Psoas muscle (tissue), 8 donors: ENCODE data around the gene DNAH2. TPM values are rescaled to one million over a fixed set of nuclear protein-coding genes. Genes with fewer than 3 reads are reported as not detected.

Source experiments
- ATAC-seq, 4 donors: fragments of 200-7000 bp; cut with Tn5 transposase; one replicate each; pipeline ENCODE4 v1.9.1; 2020; ENCODE audit warnings: moderate library complexity in 3 of 4, mild to moderate bottlenecking in 2 of 4
- DNase-seq, 2 donors: peaks; one replicate each; pipeline ENCODE4 v3.0.0-alpha.2; 2020
- H3K27ac ChIP-seq: fragments of 200-600 bp; one replicate; pipeline ENCODE4 v1.8.0; 2022
- H3K27me3 ChIP-seq, 3 donors: fragments of 200-600 bp in 1 of 3; one replicate each; pipeline versions ENCODE4 v1.6.1 to v1.8.0; 2013 to 2022; ENCODE audit warnings: low read length in 2 of 3, mild to moderate bottlenecking in 2 of 3, moderate library complexity in 1 of 3; ENCODE audit not compliant: insufficient read depth in 3 of 3
- H3K36me3 ChIP-seq, 2 donors: fragments of 200-600 bp in 1 of 2; one replicate each; pipeline versions ENCODE4 v1.6.1 to v1.8.0; 2013 to 2022; ENCODE audit warnings: low read depth in 1 of 2, mild to moderate bottlenecking in 1 of 2, moderate library complexity in 1 of 2; ENCODE audit not compliant: insufficient read depth in 1 of 2
- H3K4me1 ChIP-seq: fragments of 200-600 bp; one replicate; pipeline ENCODE4 v1.8.0; 2022
- H3K4me3 ChIP-seq: fragments of 200-600 bp; one replicate; pipeline ENCODE4 v1.8.0; 2022; ENCODE audit warnings: mild to moderate bottlenecking
- H3K9me3 ChIP-seq: fragments of 200-600 bp; one replicate; pipeline ENCODE4 v1.8.0; 2022
- WGBS, 3 donors: extraction: QIAGEN DNeasy Blood & Tissue Kit; methylation state at CpG; one replicate each; pipeline versions ENCODE4 v1.1.6 to v1.1.7; 2013; 5-methylcytosine and 5-hydroxymethylcytosine counted together
- intact Hi-C, 2 donors: fragments of 100-400 bp; cut with DNase I; formaldehyde crosslinking; loops; one replicate each; pipeline versions ENCODE4 v1.11.0 to v1.14.2; 2022
- polyA plus RNA-seq, 3 donors: library from polyadenylated mRNA; stranded (reverse); fragments of 200-250 nt; gene quantifications; one replicate each; pipeline ENCODE4 v1.2.3, GENCODE V29; 2013
- total RNA-seq, 4 donors: library from RNA; stranded (reverse); fragmentation: NEBNext Ultra II Directional in 2 of 4; extraction: Animal tissue kit (Norgen Biotek cat#: 25700) in 2 of 4; gene quantifications; one replicate each; pipeline versions ENCODE4 v1.2.1 to v1.2.4, GENCODE V29; 2021 to 2023
- TF ChIP-seq, protein P1 (sequence below): fragments of 200-600 bp; IDR thresholded peaks from one replicate; pipeline ENCODE4 v1.8.0; 2022; ENCODE audit warnings: antibody characterized with exemption
- donor health status: healthy with polysubstance abuse.
- donor health status: DM: no; HTN: no; CAD: no; lungs with moderate emphysema.
- donor health status: Bipolar disorder and iron deficiency.
- donor health status: healthy.
- donor health status: DM: yes; HTN: yes; CAD: no.
- donor health status: DM: no; HTN: no; CAD: no.
- donor health status: DM: no; HTN: no; CAD: no.
- donor health status: DM: yes; HTN: yes; CAD: no.

Gene DNAH2
- total and polyA plus RNA-seq, 7 donors, result 0.01 to 0.10 (median 0.06) TPM

GRCh38 chr17:7816926-7817642 is 99.5 kb downstream of the DNAH2 start:
- H3K27ac ChIP-seq, result no peak overlapping the region
- no peak for ATAC-seq
- H3K4me3 ChIP-seq, result no peak overlapping the region
- no peaks in the 10 kb centered on the region for H3K36me3 ChIP-seq
- H3K27me3 ChIP-seq, result no peaks in the 10 kb centered on the region
- TF ChIP-seq, protein P1, sequence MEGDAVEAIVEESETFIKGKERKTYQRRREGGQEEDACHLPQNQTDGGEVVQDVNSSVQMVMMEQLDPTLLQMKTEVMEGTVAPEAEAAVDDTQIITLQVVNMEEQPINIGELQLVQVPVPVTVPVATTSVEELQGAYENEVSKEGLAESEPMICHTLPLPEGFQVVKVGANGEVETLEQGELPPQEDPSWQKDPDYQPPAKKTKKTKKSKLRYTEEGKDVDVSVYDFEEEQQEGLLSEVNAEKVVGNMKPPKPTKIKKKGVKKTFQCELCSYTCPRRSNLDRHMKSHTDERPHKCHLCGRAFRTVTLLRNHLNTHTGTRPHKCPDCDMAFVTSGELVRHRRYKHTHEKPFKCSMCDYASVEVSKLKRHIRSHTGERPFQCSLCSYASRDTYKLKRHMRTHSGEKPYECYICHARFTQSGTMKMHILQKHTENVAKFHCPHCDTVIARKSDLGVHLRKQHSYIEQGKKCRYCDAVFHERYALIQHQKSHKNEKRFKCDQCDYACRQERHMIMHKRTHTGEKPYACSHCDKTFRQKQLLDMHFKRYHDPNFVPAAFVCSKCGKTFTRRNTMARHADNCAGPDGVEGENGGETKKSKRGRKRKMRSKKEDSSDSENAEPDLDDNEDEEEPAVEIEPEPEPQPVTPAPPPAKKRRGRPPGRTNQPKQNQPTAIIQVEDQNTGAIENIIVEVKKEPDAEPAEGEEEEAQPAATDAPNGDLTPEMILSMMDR, result no peak
- 80 to 83% (median 81%) methylated on average over 10 of the region's 10 CpGs for WGBS, 3 donors
- intact Hi-C loops, result no loop called here
- no peaks in the 10 kb centered on the region for H3K9me3 ChIP-seq
- DNase-seq, result no peak
- H3K4me1 ChIP-seq, result no peaks in the 10 kb centered on the region

DNA sequence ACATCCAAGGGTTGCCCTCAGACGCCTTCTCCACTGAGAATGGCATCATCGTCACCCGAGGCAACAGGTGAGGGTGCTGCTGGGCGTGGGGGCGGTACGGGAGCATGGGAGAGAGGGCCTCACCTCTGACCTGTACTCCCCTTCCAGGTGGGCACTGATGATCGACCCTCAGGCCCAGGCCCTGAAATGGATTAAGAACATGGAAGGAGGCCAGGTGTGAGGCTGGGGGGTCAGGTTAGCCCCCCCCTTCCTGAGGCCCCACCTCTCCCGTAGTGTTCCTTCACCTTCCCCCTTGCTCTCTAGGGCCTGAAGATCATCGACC is 100.1 kb downstream of the DNAH2 start:
- no peak for DNase-seq
- TF ChIP-seq, protein P1, result no peak
- Histone ChIP-seq H3K4me3 (no peak overlapping the region), H3K9me3 (no peaks in the 10 kb centered on the region), H3K27me3 (no peaks in the 10 kb centered on the region), H3K27ac (no peak overlapping the region), H3K36me3 (no peaks in the 10 kb centered on the region), H3K4me1 (no peaks in the 10 kb centered on the region)
- intact Hi-C loops, result no loop called here
- no peak for ATAC-seq
- WGBS, 3 donors, result 82 to 87% (median 85%) methylated on average over 9 of the region's 9 CpGs

DNA sequence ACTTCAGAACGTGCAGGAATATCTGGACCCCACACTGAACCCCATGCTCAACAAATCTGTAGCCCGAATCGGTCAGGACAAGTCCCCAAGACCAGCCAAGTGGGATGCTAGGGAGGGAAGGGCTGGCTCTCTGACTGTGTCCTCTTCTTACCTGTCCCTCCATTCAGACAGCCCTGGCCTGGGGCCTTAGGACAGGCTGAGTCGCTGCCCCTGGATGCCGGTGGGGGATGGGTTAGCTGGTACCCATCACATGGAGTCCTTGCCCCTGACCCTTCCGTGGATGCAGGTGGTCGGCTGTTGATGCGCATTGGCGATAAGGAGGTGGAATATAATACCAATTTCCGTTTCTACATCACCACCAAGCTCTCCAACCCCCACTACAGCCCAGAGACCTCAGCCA is 100.5 kb downstream of the DNAH2 start:
- 76 to 85% (median 81%) methylated on average over 10 of the region's 10 CpGs for whole genome bisulfite sequencing, 3 donors

GRCh38 chr17:7818746-7819645 is 101.5 kb downstream of the DNAH2 start:
- DNase-seq, result no peak
- Histone ChIP-seq H3K27me3 (no peaks in the 10 kb centered on the region), H3K4me1 (no peaks in the 10 kb centered on the region), H3K27ac (no peak overlapping the region), H3K36me3 (no peaks in the 10 kb centered on the region), H3K9me3 (no peaks in the 10 kb centered on the region), H3K4me3 (no peak overlapping the region)
- 72 to 85% (median 80%) methylated on average over 26 to 27 of the region's 27 CpGs for WGBS, 3 donors
- intact Hi-C loops, result no loop called here
- TF ChIP-seq, protein P1, result no peak
- ATAC-seq, result no peak

More for the DNA sequence above, 100.5 kb downstream of the DNAH2 start:
- intact Hi-C loops, result no loop called here
- H3K27ac ChIP-seq, result no peak overlapping the region
- no peaks in the 10 kb centered on the region for H3K36me3 ChIP-seq
- no peak for DNase-seq
- TF ChIP-seq, protein P1, result no peak
- no peaks in the 10 kb centered on the region for H3K27me3 ChIP-seq
- no peaks in the 10 kb centered on the region for H3K9me3 ChIP-seq
- no peaks in the 10 kb centered on the region for H3K4me1 ChIP-seq
- H3K4me3 ChIP-seq, result no peak overlapping the region
- no peak for ATAC-seq
